GM18499 (cell line): Measurements from ENCODE around the gene HCAR2.
"Not testable (repeated sequence)": the region's sequence is repeated elsewhere in the genome, so short reads cannot be mapped to it uniquely, and the experiment has no call there.

Experiments
- ATAC-seq: cut with Tn5 transposase; IDR thresholded peaks from one replicate; pipeline ENCODE4 v1.9.1; 2021; ENCODE audit warnings: moderate number of reproducible peaks; ENCODE audit not compliant: insufficient read depth, unreplicated experiment

Gene HCAR2

GRCh38 chr12:122721057-122721545 is 17.9 kb upstream of the HCAR2 start:
- ATAC-seq = no peak

- not testable (repeated sequence) for ATAC-seq
These were observed 13.5 kb upstream of the HCAR2 start, which contains the start of gene HCAR3 for GRCh38 chr12:122716658-122717057. Gene HCAR3 (minus strand): TSS chr12:122716811. CDS start chr12:122716737, 74 bp downstream.

GRCh38 chr12:122715211-122715610 is 12.1 kb upstream of the HCAR2 start:
- not testable (repeated sequence) for ATAC-seq

GRCh38 chr12:122713491-122714188 is 10.5 kb upstream of the HCAR2 start:
- not testable (repeated sequence) for ATAC-seq

GRCh38 chr12:122711266-122711665 is 8.1 kb upstream of the HCAR2 start:
- ATAC-seq = not testable (repeated sequence)

GRCh38 chr12:122710341-122710740 is 7.2 kb upstream of the HCAR2 start:
- not testable (repeated sequence) for ATAC-seq

GRCh38 chr12:122709287-122709686 is 6.1 kb upstream of the HCAR2 start:
- not testable (repeated sequence) for ATAC-seq

- not testable (repeated sequence) for ATAC-seq
These were observed 684 bp upstream of the HCAR2 start for GRCh38 chr12:122703841-122704240.

- not testable (repeated sequence) for ATAC-seq
These were observed 1.7 kb downstream of the HCAR2 start for GRCh38 chr12:122701481-122701880.

GRCh38 chr12:122700038-122700710 is 3.0 kb downstream of the HCAR2 start:
- not testable (repeated sequence) for ATAC-seq

GRCh38 chr12:122696922-122697321 is 6.2 kb downstream of the HCAR2 start:
- ATAC-seq = not testable (repeated sequence)

GRCh38 chr12:122691566-122691965 is 11.6 kb downstream of the HCAR2 start:
- no peak for ATAC-seq

- no peak for ATAC-seq
These were observed 14.9 kb downstream of the HCAR2 start for GRCh38 chr12:122688291-122688690.

GRCh38 chr12:122687086-122687485 is 16.1 kb downstream of the HCAR2 start:
- no peak for ATAC-seq

GRCh38 chr12:122686538-122686937 is 16.6 kb downstream of the HCAR2 start:
- no peak for ATAC-seq

GRCh38 chr12:122684297-122684813 is 18.8 kb downstream of the HCAR2 start:
- ATAC-seq = no peak

- no peak for ATAC-seq
These were observed 21.3 kb downstream of the HCAR2 start for GRCh38 chr12:122681814-122682213.

- ATAC-seq = not testable (repeated sequence)
These were observed 22.2 kb downstream of the HCAR2 start for GRCh38 chr12:122680989-122681388.

- ATAC-seq = not testable (repeated sequence)
These were observed 26.4 kb downstream of the HCAR2 start for GRCh38 chr12:122676781-122677180.

GRCh38 chr12:122676015-122676414 is 27.1 kb downstream of the HCAR2 start:
- not testable (repeated sequence) for ATAC-seq

GRCh38 chr12:122672515-122672914 is 30.6 kb downstream of the HCAR2 start:
- no peak for ATAC-seq
